Fibroblast of lung (primary cell): ENCODE data around the gene PARK7.

Experiments used
- CTCF ChIP-seq, 2 donors: IDR thresholded peaks in 1 of 2; conservative IDR thresholded peaks in 1 of 2; 1 replicate in 1 of 2; 2 replicates in 1 of 2; pipeline ENCODE4 v1.5.1; 2011 to 2012; ENCODE audit warnings: low read length in 2 of 2, control low read depth in 1 of 2, inconsistent platforms in 1 of 2, low read depth in 1 of 2, mild to moderate bottlenecking in 1 of 2
- EZH2 ChIP-seq: IDR thresholded peaks from 2 replicates; pipeline ENCODE4 v1.5.1; 2012; ENCODE audit warnings: low read length, control low read depth, mild to moderate bottlenecking; ENCODE audit errors: missing control alignments

DNA sequence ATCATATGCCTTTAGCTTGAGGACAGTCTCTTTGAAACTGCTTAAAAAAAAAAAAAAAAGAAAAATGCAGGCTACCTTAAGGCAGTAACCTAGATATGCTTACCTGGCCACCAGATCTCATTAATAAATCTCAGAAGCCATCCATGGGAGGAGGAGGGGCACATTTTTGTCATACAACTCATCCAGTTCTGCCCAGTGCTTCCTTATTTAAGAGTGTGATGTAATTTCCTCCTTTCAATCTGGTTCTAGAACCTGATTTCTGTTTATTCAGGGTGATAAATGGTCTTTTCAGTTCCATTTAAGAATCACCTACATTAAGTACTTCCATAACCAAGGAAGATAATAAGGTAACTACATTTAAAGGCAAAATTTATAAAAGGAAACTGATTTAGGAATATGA lies 58.5 kb downstream of the PARK7 start:
- no peak for TF ChIP-seq CTCF (conservative IDR thresholded peaks at IDR 0.05 in 1 of 2, IDR thresholded peaks at IDR 0.05 in 1 of 2; ENCODE audit: low read depth in 1 of 2, low read length in 2 of 2)
- TF ChIP-seq EZH2: no peak
